Tibial artery (tissue), 4 donors: ENCODE data around the gene GRIK3.
"Not testable (repeated sequence)": the region's sequence is repeated elsewhere in the genome, so short reads cannot be mapped to it uniquely, and the experiment has no call there.

Experiments
- DNase-seq, 2 donors: peaks; one replicate each; pipeline ENCODE4 v3.0.0-alpha.2; 2019
- H3K27ac ChIP-seq, 2 donors: fragments of 200-600 bp; sonication (generic) in 1 of 2; 1 replicate in 1 of 2; 2 replicates in 1 of 2; pipeline ENCODE4 v1.5.1; 2018 to 2019; ENCODE audit warnings: mild to moderate bottlenecking in 1 of 2
- H3K27me3 ChIP-seq, 2 donors: fragments of 200-600 bp; sonication (generic) in 1 of 2; one replicate each; pipeline versions ENCODE4 v1.5.1 to v1.6.0; 2016 to 2019
- H3K36me3 ChIP-seq, 3 donors: fragments of 200-600 bp; sonication (generic) in 2 of 3; one replicate each; pipeline ENCODE4 v1.5.1; 2016 to 2019; ENCODE audit warnings: mild to moderate bottlenecking in 2 of 3
- H3K4me1 ChIP-seq, 4 donors: fragments of 200-600 bp; sonication (generic) in 2 of 4; 1 replicate in 3 of 4; 2 replicates in 1 of 4; pipeline ENCODE4 v1.5.1; 2016 to 2019
- H3K4me3 ChIP-seq, 2 donors: fragments of 200-600 bp; sonication (generic) in 1 of 2; 1 replicate in 1 of 2; 2 replicates in 1 of 2; pipeline ENCODE4 v1.5.1; 2018 to 2019; ENCODE audit warnings: mild to moderate bottlenecking in 2 of 2
- H3K9me3 ChIP-seq, 3 donors: fragments of 200-600 bp; sonication (generic) in 1 of 3; one replicate each; pipeline ENCODE4 v1.5.1; 2016 to 2019
- CTCF ChIP-seq, 2 experiments: fragments of 200-600 bp in 1 of 2; fragments of 450-650 bp in 1 of 2; IDR thresholded peaks; one replicate each; pipeline ENCODE4 v1.5.1; 2017 to 2019; ENCODE audit warnings: antibody characterized with exemption in 2 of 2, mild to moderate bottlenecking in 1 of 2, moderate library complexity in 1 of 2
- intact Hi-C: fragments of 100-400 bp; cut with DNase I; formaldehyde crosslinking; loops from one replicate; pipeline ENCODE4 v1.15.0; 2023; ENCODE audit warnings: low total_unique reads

GRIK3 gene

GRCh38 chr1:36911561-36912364 is 122.6 kb downstream of the GRIK3 start:
- peak in 1 of 2 donors; percentile 44 for DNase-seq
- no peaks in the 10 kb centered on the region for H3K4me1 ChIP-seq
- intact Hi-C loops: no loop called here
- H3K27ac ChIP-seq: no peak overlapping the region
- H3K4me3 ChIP-seq: no peak overlapping the region
- H3K36me3 ChIP-seq: no peaks in the 10 kb centered on the region
- peaks cover 0 to 26% of the 10 kb centered on the region in 2 donors for H3K27me3 ChIP-seq
- TF ChIP-seq CTCF (IDR thresholded peaks at IDR 0.05): no peak
- H3K9me3 ChIP-seq: no peaks in the 10 kb centered on the region

DNA sequence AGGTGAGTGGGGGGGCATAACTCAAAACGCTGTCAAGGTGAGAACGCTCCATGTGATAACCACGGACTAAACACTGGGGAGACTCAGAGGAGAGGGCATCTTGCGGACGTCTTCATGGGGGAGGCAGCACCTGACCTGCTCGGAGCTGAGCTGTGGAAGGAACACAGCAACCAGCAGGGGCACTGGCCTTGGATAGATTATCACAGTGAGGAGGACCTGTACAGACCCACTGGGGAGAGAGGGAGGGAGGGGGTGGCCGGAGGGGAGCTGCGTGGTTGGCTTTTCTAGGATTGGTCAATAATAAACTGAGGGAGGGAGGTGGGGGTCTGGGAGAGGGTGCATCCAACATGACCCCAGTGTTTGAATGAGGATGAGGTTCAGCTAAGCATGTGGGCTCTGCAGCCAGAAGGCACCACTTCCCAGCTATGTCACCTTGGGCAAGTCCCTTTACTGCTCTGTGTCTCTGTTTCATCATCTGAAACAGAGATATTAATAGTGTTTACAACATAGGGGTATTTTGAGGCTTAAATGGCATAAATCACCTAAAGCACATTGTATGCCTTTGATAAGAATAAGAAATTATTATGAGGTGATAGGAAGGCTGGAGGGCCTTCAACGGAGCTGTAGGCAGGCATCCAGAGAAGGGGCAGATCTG is 123.3 kb downstream of the GRIK3 start:
- H3K9me3 ChIP-seq: no peaks in the 10 kb centered on the region
- no peaks in the 10 kb centered on the region for H3K4me1 ChIP-seq
- H3K4me3 ChIP-seq: no peak overlapping the region
- no peaks in the 10 kb centered on the region for H3K36me3 ChIP-seq
- H3K27ac ChIP-seq: no peak overlapping the region
- no peak for DNase-seq
- H3K27me3 ChIP-seq: peaks cover 0 to 26% of the 10 kb centered on the region in 2 donors
- TF ChIP-seq CTCF (IDR thresholded peaks at IDR 0.05): no peak
- intact Hi-C loops: no loop called here

DNA sequence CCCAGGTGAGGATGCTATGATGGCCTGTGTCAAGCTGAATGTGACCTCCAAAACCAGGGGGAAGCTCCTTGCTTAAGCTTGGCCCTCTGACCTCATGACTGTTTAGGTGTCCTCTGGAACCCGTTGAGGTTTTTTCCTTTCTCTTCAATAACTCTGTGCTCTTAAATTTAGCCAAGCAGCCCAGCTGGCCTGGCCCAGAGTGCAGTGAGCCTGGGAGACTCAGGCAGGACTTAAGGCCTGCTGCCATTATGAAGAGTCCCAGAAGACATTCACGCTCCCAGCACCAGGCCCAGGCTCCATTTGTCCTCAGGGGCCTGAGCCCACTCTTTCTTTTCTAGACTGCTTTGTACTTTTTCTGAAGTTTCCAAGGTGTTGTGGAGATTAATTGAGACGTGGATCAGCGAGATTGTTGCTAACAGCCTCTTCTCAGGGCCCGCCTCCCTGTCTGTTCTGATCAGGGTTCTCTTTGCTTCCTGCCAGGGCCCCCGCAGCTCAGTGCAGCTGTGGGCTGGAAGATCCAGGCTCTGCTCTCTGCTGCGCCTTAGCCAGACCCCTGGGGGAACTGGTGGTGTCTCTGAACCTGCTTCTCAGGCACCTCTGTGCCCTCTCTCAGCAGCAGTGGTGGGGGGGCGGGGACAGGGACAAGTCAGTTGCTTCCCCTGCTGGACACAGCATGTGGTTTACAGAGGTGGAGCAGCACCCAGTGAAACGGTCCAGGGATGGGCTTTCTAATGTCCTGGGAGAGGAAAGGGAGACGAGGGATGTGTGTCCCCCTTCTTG is 124.2 kb downstream of the GRIK3 start:
- Histone ChIP-seq H3K9me3 (no peaks in the 10 kb centered on the region), H3K4me1 (no peaks in the 10 kb centered on the region), H3K27me3 (peaks cover 0 to 24% of the 10 kb centered on the region in 2 donors), H3K36me3 (no peaks in the 10 kb centered on the region), H3K27ac (no peak overlapping the region), H3K4me3 (no peak overlapping the region)
- peak in 1 of 2 donors; percentile 41 for DNase-seq
- TF ChIP-seq CTCF (IDR thresholded peaks at IDR 0.05): no peak
- intact Hi-C loops: no loop called here

DNA sequence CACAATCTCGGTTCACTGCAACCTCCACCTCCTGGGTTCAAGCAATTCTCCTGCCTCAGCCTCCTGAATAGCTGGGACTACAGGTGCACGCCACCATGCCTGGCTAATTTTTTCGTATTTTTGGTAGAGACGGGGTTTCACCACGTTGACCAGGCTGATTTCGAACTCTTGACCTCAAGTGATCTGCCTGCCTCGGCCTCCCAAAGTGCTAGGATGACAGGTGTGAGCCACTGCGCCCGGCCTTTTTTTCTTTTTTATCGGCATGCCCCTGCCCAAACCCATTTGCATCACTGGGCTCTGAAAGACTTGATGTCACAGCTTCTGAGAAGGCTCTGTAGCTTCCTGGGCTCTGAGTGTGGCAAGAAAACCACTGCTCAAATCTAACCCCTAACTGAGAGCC is 125.0 kb downstream of the GRIK3 start:
- peaks cover 0 to 19% of the 10 kb centered on the region in 2 donors for H3K27me3 ChIP-seq
- H3K4me3 ChIP-seq, H3K36me3 ChIP-seq, intact Hi-C loops, H3K27ac ChIP-seq, H3K4me1 ChIP-seq, H3K9me3 ChIP-seq: not testable (repeated sequence)
- peak in 1 of 2 donors; percentile 7 for DNase-seq

- no peak for TF ChIP-seq CTCF (IDR thresholded peaks at IDR 0.05)
- intact Hi-C loops: no loop called here
- Histone ChIP-seq H3K4me3 (no peak overlapping the region), H3K27me3 (peaks cover 0 to 18% of the 10 kb centered on the region in 2 donors), H3K36me3 (no peaks in the 10 kb centered on the region), H3K4me1 (no peaks in the 10 kb centered on the region), H3K9me3 (no peaks in the 10 kb centered on the region), H3K27ac (no peak overlapping the region)
- peak in 1 of 2 donors; percentile 11 for DNase-seq
Measured at GRCh38 chr1:36908096-36908495, 126.2 kb downstream of the GRIK3 start.
